Activated gamma-delta T cell treated with Interleukin-2 at 50 U/mL for 16 hours (primary cell): ENCODE measurements around the gene HINT3.
"Not testable (repeated sequence)": the region's sequence is repeated elsewhere in the genome, so short reads cannot be mapped to it uniquely, and the experiment has no call there.

Experiments used
- DNase-seq: peaks from one replicate; pipeline ENCODE4 v3.0.0-alpha.2; 2020

The HINT3 gene

DNA sequence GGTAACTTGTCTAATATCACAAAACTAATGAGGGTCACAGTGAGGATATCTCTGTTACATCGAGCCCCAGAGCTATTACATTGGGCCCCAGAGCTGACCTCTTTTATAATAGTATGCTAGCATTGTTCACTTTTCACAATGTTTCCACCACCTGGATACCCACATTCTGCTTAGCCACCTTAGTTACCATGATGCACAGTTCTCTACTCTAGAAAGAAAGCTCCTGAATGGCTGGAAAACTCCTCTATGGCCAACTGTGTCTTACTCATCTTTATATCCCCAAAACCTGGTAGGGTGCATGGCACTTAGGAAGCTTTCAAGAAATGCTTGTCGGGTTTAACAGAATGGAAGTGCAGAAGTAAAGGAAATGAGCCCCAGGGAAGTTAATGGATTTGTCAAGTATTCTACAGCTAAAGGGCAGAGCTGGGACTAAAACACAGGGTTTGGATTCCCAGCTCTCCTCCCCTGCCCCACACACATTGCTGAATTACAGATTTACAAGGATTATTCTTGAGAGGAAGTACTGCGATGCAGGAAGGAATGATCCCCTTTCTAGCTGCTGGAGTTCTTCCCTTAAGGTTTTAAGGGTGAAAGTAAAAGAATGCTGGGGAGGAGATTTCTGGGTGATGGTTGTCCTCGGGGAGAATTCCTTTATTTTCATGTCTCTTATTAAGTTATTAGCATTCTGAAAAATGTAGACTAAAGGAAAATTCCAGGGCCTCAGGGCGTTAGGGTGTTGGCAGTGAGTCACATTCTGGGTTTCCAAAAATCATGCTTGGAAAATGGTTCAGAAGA is 16.1 kb upstream of the HINT3 start:
- no peak for DNase-seq

DNA sequence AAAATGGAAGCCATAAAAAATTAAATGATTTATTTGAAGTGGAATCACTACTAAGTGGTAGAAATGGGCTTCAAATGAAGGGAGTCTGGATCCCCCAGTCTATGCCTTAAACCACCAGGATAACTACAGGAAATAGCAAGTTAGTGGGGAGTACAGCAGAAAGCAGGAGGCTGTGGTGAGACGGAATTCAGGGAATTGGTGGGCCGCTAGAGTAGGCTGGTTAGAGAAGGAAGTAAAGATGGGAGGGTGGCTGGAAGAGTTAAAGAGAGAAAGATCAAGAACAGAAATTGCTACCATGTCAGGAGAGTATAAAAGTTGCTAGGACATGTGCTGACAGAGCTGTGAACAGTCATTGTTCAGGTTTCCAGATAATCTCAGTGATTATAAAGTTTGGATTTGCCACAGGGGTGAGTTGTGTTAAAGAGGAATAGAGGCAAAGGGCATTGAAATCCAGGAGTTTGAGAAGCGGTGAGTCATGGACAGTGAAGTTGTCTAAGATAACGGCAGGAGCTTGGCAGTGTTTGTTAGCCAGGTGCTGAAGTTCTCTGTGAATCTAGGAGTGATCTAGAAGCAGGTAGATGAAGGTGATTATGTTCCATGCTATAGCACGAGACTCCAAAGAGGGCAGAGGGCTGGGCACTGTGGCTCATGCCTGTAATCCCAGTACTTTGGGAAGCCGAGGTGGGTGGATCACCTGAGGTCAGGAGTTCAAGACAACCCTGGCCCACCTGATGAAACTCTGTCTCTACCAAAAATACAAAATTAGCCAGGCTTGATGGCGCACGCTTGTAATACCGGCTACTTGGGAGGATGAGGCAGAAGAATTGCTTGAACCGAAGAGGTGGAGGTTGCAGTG is 13.7 kb upstream of the HINT3 start:
- DNase-seq, result no peak

DNA sequence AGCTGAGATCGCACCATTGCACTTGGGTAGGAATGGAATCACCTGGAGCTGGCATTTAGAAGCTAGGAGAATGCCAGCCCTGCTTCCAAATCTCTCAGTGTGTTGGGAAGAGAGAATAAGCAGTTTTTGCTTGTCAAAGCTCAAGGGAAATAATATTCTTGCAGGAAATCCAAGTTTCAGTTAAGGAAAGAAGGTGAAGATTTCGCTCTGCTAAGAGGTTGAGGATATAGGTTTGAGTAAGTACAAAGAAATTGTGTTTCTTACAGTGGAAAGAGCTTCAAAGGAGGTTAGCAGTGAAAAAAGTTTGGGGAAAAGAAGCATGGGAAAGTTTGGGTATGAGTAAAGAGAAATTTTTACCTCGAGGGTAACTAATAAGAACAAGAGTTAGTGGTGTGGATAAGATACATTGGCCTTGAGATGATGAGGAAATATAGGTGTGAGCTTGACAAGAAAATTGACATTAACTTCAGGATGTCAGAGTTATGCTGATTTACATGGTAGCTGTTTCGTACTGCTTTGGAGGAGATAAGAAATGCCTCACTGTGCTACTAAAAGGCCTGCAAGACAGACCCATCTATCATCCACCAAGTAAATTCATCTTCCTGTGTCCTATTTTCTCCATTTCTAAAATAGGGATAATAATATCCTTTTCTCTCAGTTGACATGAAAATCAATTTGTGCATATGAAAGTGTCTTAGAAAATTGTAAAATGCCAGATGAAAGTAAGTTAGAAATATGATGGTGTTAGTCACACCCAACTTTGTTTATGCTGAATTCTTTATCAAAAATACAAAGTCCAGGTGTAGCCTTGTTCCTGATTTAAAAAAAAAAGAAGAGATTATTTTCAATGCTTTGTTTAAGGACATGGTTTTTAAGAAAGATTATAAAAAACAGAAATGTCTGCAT is 12.8 kb upstream of the HINT3 start:
- no peak for DNase-seq

DNA sequence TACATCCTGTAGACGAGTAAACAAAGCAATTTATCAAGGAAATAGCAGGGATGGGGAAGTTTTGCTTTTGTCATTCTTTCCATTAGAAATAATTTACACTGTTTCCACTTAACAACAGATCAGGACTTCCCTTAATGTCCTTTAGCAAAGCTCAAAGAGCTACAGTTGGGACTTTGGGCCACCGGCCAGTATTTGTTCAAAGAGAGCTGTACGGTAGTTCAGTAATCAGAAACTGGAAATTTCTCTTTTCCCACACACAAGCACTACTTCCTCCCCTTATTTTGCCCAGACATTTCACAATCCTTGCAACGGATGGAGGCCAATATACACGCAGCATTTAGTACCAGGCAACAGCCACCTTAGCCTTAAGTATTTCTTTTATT is 12.1 kb upstream of the HINT3 start:
- no peak for DNase-seq

DNA sequence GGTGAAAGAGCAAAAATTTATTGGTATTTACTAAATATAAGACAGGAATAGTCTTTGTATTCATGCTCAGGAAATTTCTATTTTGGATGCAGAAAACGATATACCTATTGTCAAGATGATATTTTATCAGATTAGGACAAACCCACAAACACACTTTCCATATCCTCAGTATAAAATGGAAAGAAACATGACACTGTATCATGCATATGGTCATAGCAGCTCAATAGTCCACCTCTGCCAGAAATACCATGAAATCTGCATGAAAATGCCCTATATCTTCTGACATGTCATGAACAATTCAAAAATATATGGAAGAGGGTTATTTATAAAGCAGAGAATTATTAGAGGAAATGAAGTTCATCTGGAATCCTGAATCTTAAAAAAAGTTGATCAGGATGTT is 11.7 kb upstream of the HINT3 start:
- no peak for DNase-seq

DNA sequence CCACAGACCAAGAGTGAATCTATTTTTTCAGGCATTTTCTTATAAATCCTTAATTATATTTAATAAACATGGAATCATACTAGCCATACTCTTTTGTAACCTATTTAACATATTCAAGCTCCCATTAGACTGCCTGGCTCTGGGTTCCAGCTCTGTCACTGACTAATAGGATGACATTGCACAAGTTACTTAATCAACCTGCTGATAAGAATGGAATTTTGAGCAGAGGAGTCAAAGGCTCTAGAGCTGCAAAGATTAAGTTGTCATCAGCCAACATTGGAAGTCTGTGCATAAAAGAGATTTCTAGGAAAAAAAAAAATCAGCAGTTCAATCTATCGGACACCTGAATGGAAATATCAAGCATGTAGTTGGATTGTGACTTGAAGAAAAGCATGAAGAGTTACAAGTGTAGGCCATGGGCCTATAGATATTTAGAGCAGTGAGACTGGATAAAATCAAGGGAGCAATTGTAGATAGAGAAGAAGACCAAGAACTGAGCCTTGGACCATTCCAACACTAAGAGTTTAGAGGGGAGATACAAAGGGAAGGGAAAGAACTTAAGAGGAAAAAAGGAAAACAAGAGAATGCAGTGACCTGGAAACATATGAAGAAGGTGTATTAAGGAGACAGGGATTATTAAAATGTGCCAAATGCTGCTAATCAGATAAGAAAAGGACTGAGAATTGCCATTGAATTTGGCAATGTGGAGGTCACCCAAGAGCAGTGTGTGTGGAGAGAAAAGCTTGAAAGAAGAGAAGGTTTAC is 11.0 kb upstream of the HINT3 start:
- no peak for DNase-seq

DNA sequence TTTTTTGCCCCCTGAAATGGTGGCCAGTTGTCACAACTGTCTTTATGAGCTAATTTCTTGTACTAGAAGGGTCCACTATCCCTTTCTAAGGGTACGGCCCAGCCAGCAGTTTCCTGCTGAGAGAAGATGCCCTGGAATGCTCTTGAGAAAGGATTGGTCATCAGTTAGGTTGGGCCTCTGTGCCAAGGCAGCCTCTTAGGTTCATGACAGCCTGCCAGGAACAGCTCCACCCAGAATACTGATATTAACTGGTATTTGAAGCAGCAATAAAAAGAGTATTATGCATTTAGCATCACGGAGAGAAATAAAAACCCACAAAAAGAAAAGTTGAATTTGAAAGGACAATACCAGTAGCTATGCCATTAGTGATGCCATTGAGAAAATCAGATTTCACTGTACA is 9.0 kb upstream of the HINT3 start:
- no peak for DNase-seq

DNA sequence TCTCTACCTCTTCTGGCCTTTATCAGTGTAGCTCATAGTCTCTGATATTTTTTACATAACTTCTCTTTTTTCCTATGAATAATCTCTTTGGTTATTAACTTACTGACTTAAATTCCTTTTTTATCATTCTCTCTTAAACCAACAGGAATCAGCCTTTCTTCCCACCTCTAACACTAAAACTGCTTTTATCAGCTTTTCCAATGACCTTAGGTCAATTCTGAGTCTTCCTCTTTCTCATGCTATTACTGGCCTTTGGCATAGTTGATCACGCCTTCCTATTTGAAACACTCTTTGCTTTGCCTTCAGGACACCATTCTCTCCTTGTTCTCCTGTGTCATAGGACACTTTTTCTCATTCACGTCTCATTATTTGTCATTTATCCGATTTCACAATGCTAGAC is 8.1 kb upstream of the HINT3 start:
- DNase-seq, result no peak

DNA sequence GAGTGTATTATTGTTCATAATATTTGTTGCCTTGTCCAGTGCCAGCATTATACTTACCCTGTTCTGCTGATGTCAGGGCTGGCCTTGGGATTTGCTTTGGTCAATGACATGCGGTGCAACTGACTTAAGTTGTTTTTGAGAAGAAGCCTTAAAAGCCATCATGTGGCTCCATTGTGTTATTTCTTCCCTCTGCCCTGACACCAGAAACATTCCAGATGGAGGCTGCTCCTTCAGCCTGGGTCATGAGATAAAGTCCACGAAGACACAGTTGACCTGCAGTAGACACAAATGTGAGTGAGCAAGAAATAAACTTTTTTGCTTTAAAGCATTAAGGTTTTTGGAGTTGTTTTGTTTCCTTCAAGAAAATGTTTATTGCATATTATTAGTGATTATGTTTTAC is 7.5 kb upstream of the HINT3 start:
- DNase-seq, result no peak

DNA sequence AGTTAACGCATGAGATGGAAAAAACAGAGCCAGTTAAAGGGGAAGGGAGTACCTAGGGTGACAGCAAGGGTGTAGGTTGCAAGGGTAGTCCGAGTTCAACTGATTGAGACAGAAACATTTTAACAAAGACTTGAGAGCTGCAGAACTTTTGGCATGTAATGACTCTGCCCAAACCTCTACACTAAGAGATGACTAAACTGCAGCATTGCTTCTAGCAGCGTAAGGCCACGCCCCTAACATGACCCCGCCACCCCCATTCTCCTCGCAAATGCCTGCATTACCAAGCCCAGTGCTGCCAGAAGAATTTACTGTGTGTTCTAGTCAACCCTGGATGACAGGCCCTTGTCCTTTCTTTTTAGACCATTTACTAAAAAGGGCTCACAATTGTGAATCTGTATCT is 6.3 kb upstream of the HINT3 start:
- no peak for DNase-seq

DNA sequence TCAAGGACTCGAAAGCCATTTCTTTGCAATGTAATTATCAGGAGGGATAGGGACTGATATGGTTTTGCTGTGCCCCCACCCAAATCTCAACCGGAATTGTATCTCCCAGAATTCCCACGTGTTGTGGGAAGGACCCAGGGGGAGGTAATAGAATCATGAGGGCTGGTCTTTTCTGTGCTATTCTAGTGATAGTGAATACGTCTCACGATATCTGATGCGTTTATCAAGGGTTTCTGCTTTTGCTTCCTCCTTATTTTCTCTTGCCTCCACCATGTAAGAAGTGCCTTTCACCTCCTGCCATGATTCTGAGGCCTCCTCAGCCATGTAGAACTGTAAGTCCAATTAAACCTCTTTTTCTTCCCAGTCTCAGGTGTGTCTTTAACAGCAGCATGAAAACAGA is 5.9 kb upstream of the HINT3 start:
- not testable (repeated sequence) for DNase-seq

DNA sequence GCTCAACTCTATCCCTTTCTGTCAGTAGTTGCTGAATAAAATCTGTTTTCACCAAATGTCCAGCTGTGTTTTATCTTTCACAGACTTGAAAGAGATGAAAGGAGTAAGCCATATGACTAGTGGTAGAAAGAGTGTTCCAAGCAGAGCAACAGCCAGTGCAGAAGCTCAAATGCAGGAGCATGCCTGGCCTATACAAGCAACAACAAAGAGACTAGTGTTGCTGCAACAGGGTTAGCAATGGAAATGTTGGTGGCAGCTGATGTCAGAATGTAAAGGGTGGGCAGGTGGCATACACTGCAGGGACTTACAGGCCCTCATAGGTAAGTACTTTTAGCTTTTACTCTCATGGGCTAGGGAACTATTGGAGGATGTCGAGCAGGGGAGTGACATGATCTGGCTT is 5.2 kb upstream of the HINT3 start:
- no peak for DNase-seq

DNA sequence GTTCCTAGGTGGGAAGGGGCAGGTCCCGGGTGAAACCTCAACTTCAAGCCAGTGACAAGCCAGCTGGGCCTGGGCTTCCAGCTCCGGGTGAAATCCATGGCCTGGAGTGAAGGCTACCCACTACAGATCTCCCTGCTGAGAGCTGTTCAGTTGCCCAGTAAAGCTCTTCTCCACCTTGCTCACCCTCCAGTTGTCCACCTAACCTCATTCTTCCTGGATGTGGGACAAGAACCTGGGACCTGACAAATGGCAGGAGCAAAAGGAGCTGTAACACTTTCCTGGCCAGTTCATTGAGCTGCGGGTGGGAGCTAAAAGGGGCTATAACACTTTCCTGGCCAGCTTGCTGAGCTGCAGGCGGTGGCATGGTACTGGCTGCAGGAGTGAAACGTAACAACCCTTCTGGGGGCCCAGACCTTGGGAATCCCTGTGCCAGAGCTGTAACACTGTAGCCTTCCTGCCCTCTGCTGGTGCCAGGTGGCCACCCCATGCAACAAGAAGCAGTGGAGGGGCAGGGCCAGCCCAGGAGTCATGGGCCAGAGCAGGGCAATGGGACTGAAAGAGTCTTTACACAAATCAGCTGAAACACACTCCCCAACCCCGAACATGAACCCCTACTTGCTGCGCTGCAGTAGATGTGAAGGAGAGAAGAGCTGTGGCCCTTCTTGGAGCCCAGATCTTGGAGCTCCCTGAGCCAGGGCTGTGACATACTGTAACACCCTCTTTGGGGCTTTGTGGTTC is 3.6 kb upstream of the HINT3 start:
- DNase-seq, result no peak

DNA sequence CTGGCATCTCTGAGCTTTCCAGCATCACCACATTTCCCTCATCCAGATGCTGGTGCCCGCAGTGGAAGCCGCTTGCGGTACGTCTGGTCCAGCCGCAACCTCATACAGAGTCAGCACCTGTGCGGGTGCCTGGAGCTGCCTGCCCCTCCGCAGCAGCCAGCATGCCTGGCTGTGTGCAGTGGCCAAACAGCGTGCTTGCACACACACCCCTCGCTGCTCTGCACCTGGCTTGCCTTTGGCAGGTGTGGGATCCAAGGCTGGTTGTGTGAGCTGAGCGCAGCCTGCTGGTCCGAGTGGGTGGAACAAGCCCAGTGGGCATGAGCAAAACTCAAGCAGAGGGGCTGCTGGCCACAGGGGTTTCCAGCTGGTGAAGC is 3.1 kb upstream of the HINT3 start:
- no peak for DNase-seq

DNA sequence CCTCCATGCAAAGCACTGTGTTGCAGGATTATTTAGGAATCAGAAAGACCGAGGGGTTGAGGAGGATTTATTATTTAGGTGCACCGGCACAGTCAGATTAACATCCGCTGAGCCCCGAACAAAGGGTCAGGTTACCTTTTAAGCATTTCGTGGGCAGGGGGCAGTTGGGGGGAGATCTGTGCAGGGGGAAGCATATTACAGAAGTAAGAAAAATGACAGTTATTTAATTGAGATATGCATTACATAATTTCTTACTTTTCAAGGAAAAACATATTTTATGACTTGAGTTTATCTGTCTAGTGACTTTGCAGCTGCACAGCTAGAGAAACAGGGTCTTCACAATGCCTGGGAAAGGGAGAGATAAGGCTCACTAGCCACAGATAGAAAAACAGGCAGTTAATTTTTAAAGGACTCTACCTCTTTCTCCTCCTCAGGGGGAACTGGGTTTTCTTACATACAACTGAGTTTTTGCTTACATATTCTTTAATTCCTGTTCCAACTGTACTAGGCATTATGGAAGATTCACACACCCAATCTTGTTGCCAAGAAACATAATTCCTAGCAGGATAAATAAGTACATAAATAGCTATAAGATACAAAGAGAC is 1.7 kb upstream of the HINT3 start:
- no peak for DNase-seq

DNA sequence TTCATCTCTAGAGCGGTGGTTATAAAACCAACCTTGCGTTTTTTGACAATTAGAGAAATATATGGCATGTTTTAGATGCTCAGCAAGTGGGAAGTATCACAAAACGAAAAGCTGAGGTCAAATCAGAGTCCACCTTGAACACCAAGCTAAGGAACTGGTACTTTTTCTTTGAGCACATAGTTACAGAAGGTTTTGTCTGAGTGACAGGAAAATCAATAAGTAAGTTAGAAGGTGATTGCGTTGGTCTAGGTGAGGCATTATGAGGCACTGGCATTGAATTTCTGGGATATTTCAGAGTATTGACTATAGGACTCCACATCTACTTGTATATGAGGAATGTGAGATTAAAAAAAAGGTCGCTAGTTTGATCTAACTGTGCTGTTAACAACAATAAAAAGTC is 597 bp upstream of the HINT3 start:
- DNase-seq, result no peak

DNA sequence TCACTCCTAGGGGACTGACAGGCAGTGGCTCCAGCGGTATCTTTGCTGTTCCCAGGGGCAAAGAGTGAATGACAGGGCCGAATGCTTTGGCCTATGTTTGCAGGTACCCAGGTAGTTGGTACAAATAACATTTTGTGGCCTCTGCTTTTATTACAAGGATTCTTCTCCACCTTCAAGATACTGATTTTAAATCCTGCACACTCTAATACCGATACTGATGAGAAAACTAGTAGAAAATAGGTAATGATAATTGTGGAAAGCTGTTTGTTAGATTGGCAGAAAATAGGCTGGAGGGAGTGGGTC is 772 bp downstream of the HINT3 start:
- DNase-seq, result no peak

DNA sequence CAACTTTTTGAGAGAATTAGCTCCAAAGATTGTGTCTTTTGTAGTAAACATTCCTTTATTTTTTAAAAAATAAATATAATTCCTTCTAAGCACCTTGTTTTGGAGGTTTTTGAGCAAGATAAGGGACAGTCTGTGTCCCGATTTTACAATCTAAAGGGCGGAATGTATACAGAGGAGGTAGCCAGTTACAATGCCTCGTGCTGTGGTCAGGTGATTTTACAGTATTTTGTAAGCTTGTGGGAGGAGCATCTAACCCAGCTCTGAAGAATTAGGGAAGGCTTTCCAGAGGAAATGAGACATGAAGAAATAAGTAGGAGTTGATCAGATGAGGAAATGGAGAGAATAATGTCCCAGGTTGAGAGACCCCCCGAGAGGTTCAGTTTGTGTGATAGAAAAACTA is 1.3 kb downstream of the HINT3 start:
- DNase-seq, result no peak

DNA sequence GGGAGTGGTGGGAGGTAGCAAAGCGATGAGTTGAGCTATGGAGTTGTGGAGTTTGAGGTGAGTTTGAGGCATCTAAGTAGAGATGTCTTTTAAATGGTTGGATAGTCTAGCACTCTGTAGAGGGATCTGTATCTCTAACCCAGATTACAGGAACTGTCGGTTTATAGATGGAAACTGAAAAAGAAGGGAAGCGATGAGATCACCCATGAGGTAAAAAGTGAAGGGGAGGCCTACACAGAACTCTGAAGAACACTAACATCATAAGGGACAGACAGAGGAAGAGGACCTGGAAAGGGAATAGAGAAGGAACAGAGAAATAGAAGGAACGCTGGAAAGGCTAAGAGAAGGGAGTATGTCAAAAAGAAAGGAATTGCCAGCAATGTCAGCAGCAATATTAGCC is 2.5 kb downstream of the HINT3 start:
- no peak for DNase-seq

DNA sequence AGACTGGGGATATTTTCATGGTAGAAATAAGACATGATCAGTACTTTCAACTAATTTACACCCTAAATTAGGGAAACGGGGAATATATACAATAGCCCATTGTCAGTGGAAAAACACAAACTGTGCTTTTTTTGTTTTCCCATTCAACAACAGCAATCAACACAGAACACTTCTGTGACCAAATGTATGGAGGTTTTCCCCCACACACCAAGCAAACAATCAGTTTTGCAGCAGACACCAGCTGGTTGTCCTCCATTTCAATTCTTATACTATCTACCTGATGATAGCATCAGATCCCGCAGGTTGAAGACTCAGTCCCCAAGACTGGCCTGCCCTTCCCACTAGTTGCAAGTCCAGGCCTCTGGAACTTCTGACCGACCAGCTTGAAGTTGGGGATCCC is 4.5 kb downstream of the HINT3 start:
- no peak for DNase-seq

DNA sequence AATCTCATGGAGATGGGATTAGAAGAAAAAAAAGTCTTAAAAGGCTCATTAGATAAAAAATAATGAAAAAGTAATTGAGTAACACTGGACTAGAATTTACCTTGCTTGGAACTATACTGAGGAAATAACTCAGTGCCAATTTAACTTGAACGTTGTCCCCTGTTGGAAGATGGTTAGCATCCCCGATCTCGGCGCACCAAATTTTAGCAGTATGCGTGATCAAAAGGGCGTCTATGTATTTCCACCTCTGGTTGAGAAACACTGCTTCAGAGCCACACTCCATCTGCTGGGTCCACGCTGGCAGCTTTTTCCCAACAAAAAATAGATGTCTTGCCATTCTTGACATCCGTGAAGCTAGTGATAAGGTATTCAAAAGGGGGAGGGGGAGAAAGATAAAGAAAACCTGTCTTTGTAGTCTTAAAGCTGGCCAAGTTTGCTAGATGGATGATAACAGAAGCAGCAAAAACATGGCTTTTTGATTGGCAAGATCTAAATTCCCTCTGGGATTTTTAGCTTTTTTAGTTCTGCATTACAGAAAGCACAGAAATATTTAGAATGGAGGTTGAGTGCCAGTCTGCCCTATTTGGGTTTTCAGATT is 6.4 kb downstream of the HINT3 start:
- no peak for DNase-seq
